GM12878 (cell line): ENCODE data around the gene SIDT2. TPM values are rescaled to one million over a fixed set of nuclear protein-coding genes. Genes with fewer than 3 reads are reported as not detected.
A peak's percentile ranks its signal among the peaks of the same experiment; 100 is the strongest.

Experiments used
- ATF7 ChIP-seq: fragments of 450-650 bp; IDR thresholded peaks from 2 replicates; pipeline ENCODE4 v1.6.1; 2016; ENCODE audit warnings: low read depth, mild to moderate bottlenecking
- CHD1 ChIP-seq: IDR thresholded peaks from 2 replicates; pipeline ENCODE4 v1.6.1; 2012; ENCODE audit warnings: low read depth, low read length, improper control_type of control experiment
- CHD4 ChIP-seq: fragments of 200-600 bp; sonication (generic); IDR thresholded peaks from 2 replicates; pipeline ENCODE4 v1.6.1; 2016; ENCODE audit warnings: mild to moderate bottlenecking
- FOS ChIP-seq: IDR thresholded peaks from 3 replicates; pipeline ENCODE4 v1.6.1; 2011; ENCODE audit warnings: borderline replicate concordance; ENCODE audit not compliant: insufficient read length; ENCODE audit errors: extremely low read depth
- IKZF2 ChIP-seq, 2 experiments: fragments of 450-650 bp; IDR thresholded peaks; 2 replicates each; pipeline ENCODE4 v1.6.1; 2017; ENCODE audit warnings: mild to moderate bottlenecking in 2 of 2, moderate library complexity in 2 of 2
- KAT2A ChIP-seq: conservative IDR thresholded peaks from 2 replicates; pipeline ENCODE4 v1.6.1; 2011; ENCODE audit warnings: low read depth, low read length; ENCODE audit not compliant: control insufficient read depth
- MEF2A ChIP-seq: IDR thresholded peaks from 2 replicates; pipeline ENCODE4 v1.6.1; 2011; ENCODE audit warnings: low read depth, mild to moderate bottlenecking, low read length, moderate library complexity; ENCODE audit not compliant: insufficient read depth
- MXI1 ChIP-seq: fragments of 150-350 bp; IDR thresholded peaks from 2 replicates; pipeline ENCODE4 v1.6.1; 2011; ENCODE audit warnings: low read depth, mild to moderate bottlenecking, inconsistent platforms, low read length, improper control_type of control experiment
- MYC ChIP-seq: IDR thresholded peaks from 2 replicates; pipeline ENCODE4 v1.6.1; 2011; ENCODE audit warnings: mild to moderate bottlenecking, low read length, moderate library complexity, inconsistent platforms; ENCODE audit not compliant: insufficient read depth, insufficient replicate concordance, insufficient read length, severe bottlenecking
- NFXL1 ChIP-seq: fragments of 450-650 bp; IDR thresholded peaks from 2 replicates; pipeline ENCODE4 v1.6.1; 2017; ENCODE audit warnings: antibody characterized with exemption, mild to moderate bottlenecking, borderline replicate concordance
- PAX8 ChIP-seq: fragments of 450-650 bp; IDR thresholded peaks from 2 replicates; pipeline ENCODE4 v1.6.1; 2017; ENCODE audit warnings: mild to moderate bottlenecking, moderate library complexity
- PKNOX1 ChIP-seq: fragments of 450-650 bp; IDR thresholded peaks from 2 replicates; pipeline ENCODE4 v1.6.1; 2016; ENCODE audit warnings: mild to moderate bottlenecking
- PML ChIP-seq: IDR thresholded peaks from 2 replicates; pipeline ENCODE4 v1.6.1; 2012; ENCODE audit warnings: low read length, inconsistent platforms
- SIX5 ChIP-seq: IDR thresholded peaks from 2 replicates; pipeline ENCODE4 v1.6.1; 2011; ENCODE audit warnings: mild to moderate bottlenecking, low read depth, low read length, moderate library complexity; ENCODE audit not compliant: severe bottlenecking
- SMAD1 ChIP-seq: fragments of 450-650 bp; IDR thresholded peaks from 2 replicates; pipeline ENCODE4 v1.6.1; 2018; ENCODE audit warnings: mild to moderate bottlenecking, low read depth; ENCODE audit not compliant: partially characterized antibody
- SMAD5 ChIP-seq: IDR thresholded peaks from 2 replicates; pipeline ENCODE4 v1.6.1; 2016; ENCODE audit warnings: antibody characterized with exemption, low read depth
- TBL1XR1 ChIP-seq: IDR thresholded peaks from 2 replicates; pipeline ENCODE4 v1.6.1; 2012; ENCODE audit warnings: low read depth, low read length, improper control_type of control experiment
- polyA plus RNA-seq, 11 experiments: library from polyadenylated mRNA; depleted of rRNA in 4 of 11; unstranded in 6 of 11; stranded (reverse) in 5 of 11; fragments of >200 nt; fragmentation: Nextera tagmentation in 4 of 11; fragmentation: Illumina TruSeq in 1 of 11; extraction: Ambion mirVana in 4 of 11; extraction: Trizol in 1 of 11; gene quantifications; 1 replicate in 1 of 11; 2 replicates in 10 of 11; pipeline versions ENCODE4 v1.2.1 to v1.2.3, GENCODE V29; 2011 to 2016; ENCODE audit warnings: inconsistent platforms in 2 of 11, missing spikeins in 2 of 11, low read depth in 1 of 11
- total RNA-seq, 4 experiments: library from RNA; depleted of rRNA in 3 of 4; stranded (reverse); fragments of >200 nt in 3 of 4; fragmentation: Illumina TruSeq in 1 of 4; extraction: Trizol in 1 of 4; gene quantifications; 2 replicates each; pipeline versions ENCODE4 v1.2.1 to v1.2.3, GENCODE V29; 2013 to 2021
- TF ChIP-seq, protein P1 (sequence below): fragments of 450-650 bp; IDR thresholded peaks from 2 replicates; pipeline ENCODE4 v1.6.1; 2016; ENCODE audit warnings: mild to moderate bottlenecking, moderate library complexity, borderline replicate concordance
- TF ChIP-seq, protein P2 (sequence below): IDR thresholded peaks from 2 replicates; pipeline ENCODE4 v1.6.1; 2011; ENCODE audit warnings: borderline replicate concordance, low read depth, mild to moderate bottlenecking, moderate library complexity, mixed read lengths, low read length; ENCODE audit not compliant: insufficient read depth; ENCODE audit errors: extremely low read length
- TF ChIP-seq, protein P3 (sequence below): fragments of 450-650 bp; IDR thresholded peaks from 2 replicates; pipeline ENCODE4 v1.6.1; 2017; ENCODE audit warnings: borderline replicate concordance
- TF ChIP-seq, protein P4 (sequence below): IDR thresholded peaks from 2 replicates; pipeline ENCODE4 v1.6.1; 2012; ENCODE audit warnings: low read length, inconsistent platforms

SIDT2 gene
- total and polyA plus RNA-seq, 10 of the 15 experiments (the other 5 are each of a cell fraction or from before 2014, with no cell fraction given) = 4.9 to 23.9 (median 10.3) TPM

DNA sequence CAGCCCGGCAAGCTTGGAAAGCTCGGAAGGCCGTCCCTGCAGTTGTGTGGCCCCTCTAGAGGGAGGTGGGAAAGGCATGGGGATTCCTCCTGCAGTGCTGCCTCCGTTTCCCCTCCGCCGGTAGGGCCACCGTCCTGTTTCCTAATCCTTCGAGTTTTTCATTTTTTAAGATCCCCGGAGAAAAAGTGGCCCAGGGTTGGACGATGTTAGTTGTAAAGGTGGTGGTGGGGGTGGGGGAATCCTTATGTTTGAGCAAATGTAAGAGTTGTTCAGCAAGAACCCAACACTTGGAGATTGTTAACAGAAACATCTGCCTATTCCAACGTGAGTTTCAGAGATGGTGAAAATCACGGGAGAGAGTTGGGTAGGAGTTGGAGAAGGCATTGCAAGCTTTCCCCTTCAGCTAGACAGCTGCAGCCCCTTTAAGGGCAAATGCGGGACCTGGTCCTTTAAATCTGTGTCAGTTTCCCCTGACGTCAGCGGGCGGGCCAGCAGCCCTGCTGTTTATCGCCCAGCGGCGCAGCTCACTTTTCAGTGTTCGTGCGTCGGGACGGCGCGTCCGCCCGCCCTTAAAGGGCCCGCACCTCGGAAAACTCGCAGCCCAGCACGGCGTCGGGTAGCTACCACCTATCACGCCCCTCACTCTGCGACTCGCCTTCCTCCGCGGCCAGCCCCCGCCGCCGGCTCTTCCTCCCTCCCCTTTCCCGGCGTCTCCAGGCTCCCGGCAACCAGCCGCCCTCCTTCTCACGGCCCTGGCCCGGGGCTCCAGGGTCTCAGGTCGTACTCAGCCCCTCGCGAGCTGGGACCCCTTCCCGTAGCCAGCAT lies at the start of gene SIDT2 (continued):
- TF ChIP-seq, protein P1, sequence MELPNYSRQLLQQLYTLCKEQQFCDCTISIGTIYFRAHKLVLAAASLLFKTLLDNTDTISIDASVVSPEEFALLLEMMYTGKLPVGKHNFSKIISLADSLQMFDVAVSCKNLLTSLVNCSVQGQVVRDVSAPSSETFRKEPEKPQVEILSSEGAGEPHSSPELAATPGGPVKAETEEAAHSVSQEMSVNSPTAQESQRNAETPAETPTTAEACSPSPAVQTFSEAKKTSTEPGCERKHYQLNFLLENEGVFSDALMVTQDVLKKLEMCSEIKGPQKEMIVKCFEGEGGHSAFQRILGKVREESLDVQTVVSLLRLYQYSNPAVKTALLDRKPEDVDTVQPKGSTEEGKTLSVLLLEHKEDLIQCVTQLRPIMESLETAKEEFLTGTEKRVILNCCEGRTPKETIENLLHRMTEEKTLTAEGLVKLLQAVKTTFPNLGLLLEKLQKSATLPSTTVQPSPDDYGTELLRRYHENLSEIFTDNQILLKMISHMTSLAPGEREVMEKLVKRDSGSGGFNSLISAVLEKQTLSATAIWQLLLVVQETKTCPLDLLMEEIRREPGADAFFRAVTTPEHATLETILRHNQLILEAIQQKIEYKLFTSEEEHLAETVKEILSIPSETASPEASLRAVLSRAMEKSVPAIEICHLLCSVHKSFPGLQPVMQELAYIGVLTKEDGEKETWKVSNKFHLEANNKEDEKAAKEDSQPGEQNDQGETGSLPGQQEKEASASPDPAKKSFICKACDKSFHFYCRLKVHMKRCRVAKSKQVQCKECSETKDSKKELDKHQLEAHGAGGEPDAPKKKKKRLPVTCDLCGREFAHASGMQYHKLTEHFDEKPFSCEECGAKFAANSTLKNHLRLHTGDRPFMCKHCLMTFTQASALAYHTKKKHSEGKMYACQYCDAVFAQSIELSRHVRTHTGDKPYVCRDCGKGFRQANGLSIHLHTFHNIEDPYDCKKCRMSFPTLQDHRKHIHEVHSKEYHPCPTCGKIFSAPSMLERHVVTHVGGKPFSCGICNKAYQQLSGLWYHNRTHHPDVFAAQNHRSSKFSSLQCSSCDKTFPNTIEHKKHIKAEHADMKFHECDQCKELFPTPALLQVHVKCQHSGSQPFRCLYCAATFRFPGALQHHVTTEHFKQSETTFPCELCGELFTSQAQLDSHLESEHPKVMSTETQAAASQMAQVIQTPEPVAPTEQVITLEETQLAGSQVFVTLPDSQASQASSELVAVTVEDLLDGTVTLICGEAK = no peak; the same call in 1 of the 2 replicates
- TF ChIP-seq SMAD5 = no peak
- no peak for TF ChIP-seq MYC
- TF ChIP-seq PKNOX1 = peak; percentile 54; the same call in 1 of the 2 replicates
- TF ChIP-seq NFXL1 = peak; percentile 72; the same call in 1 of the 2 replicates
- TF ChIP-seq CHD4 = no peak
- no peak for TF ChIP-seq PML
- no peak for TF ChIP-seq KAT2A
- TF ChIP-seq PAX8 = 0 out of 2 replicates have a peak, but pooled peaks have one; percentile 17
- TF ChIP-seq, protein P2, sequence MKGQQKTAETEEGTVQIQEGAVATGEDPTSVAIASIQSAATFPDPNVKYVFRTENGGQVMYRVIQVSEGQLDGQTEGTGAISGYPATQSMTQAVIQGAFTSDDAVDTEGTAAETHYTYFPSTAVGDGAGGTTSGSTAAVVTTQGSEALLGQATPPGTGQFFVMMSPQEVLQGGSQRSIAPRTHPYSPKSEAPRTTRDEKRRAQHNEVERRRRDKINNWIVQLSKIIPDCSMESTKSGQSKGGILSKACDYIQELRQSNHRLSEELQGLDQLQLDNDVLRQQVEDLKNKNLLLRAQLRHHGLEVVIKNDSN = no peak
- TF ChIP-seq, protein P3, sequence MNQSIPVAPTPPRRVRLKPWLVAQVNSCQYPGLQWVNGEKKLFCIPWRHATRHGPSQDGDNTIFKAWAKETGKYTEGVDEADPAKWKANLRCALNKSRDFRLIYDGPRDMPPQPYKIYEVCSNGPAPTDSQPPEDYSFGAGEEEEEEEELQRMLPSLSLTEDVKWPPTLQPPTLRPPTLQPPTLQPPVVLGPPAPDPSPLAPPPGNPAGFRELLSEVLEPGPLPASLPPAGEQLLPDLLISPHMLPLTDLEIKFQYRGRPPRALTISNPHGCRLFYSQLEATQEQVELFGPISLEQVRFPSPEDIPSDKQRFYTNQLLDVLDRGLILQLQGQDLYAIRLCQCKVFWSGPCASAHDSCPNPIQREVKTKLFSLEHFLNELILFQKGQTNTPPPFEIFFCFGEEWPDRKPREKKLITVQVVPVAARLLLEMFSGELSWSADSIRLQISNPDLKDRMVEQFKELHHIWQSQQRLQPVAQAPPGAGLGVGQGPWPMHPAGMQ = no peak
- TF ChIP-seq SIX5 = peak; percentile 6
- peak; percentile 97 for TF ChIP-seq ATF7
- TF ChIP-seq MEF2A = no peak
- no peak for TF ChIP-seq FOS
- TF ChIP-seq TBL1XR1 = 0 out of 2 replicates have a peak, but pooled peaks have one; percentile 36
- no peak for TF ChIP-seq IKZF2 (IDR thresholded peaks at IDR 0.05)
- TF ChIP-seq, protein P4, sequence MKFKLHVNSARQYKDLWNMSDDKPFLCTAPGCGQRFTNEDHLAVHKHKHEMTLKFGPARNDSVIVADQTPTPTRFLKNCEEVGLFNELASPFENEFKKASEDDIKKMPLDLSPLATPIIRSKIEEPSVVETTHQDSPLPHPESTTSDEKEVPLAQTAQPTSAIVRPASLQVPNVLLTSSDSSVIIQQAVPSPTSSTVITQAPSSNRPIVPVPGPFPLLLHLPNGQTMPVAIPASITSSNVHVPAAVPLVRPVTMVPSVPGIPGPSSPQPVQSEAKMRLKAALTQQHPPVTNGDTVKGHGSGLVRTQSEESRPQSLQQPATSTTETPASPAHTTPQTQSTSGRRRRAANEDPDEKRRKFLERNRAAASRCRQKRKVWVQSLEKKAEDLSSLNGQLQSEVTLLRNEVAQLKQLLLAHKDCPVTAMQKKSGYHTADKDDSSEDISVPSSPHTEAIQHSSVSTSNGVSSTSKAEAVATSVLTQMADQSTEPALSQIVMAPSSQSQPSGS = peak; percentile 78
- TF ChIP-seq CHD1 = no peak
- 0 out of 2 replicates have a peak, but pooled peaks have one; percentile 37 for TF ChIP-seq MXI1
- no peak for TF ChIP-seq SMAD1
